Duodenal mucosa (tissue), 2 donors: ENCODE data around the gene ISOC1.

Experiments
- H3K27ac ChIP-seq: one replicate; pipeline ENCODE4 v1.7.0; 2013; ENCODE audit warnings: low read depth, low read length
- H3K27me3 ChIP-seq, 2 donors: one replicate each; pipeline ENCODE4 v1.7.0; 2013; ENCODE audit warnings: low read length in 2 of 2, control low read depth in 1 of 2; ENCODE audit not compliant: insufficient read depth in 2 of 2, control insufficient read depth in 1 of 2
- H3K36me3 ChIP-seq, 2 donors: one replicate each; pipeline ENCODE4 v1.7.0; 2013; ENCODE audit warnings: low read length in 2 of 2, control low read depth in 1 of 2; ENCODE audit not compliant: insufficient read depth in 2 of 2, control insufficient read depth in 1 of 2
- H3K4me1 ChIP-seq, 2 donors: one replicate each; pipeline ENCODE4 v1.7.0; 2013; ENCODE audit warnings: low read length in 2 of 2, control low read depth in 1 of 2; ENCODE audit not compliant: insufficient read depth in 2 of 2, control insufficient read depth in 1 of 2
- H3K4me3 ChIP-seq, 2 donors: one replicate each; pipeline ENCODE4 v1.7.0; 2013; ENCODE audit warnings: low read length in 2 of 2, low read depth in 1 of 2
- H3K9ac ChIP-seq, 2 donors: one replicate each; pipeline ENCODE4 v1.7.0; 2013; ENCODE audit warnings: low read length in 2 of 2, low read depth in 1 of 2
- H3K9me3 ChIP-seq, 2 donors: one replicate each; pipeline ENCODE4 v1.7.0; 2013; ENCODE audit warnings: low read length in 2 of 2, control low read depth in 1 of 2; ENCODE audit not compliant: control insufficient read depth in 1 of 2

Gene ISOC1

GRCh38 chr5:129094924-129095899 lies 663 bp downstream of the ISOC1 start:
- peak overlapping the region; percentile 73 for H3K27ac ChIP-seq
- peak overlapping the region; percentile 84 to 99 for H3K9ac ChIP-seq
- H3K27me3 ChIP-seq, result peaks cover 0 to 3% of the 10 kb centered on the region in 2 donors
- H3K36me3 ChIP-seq, result no peaks in the 10 kb centered on the region
- H3K4me3 ChIP-seq, result peak overlapping the region; percentile 94 to 99
- no peaks in the 10 kb centered on the region for H3K9me3 ChIP-seq
- peaks cover 32 to 34% of the 10 kb centered on the region in 2 donors for H3K4me1 ChIP-seq

- Histone ChIP-seq H3K36me3 (no peaks in the 10 kb centered on the region), H3K4me3 (peak overlapping the region; percentile 48 to 99), H3K9me3 (no peaks in the 10 kb centered on the region), H3K9ac (no peak overlapping the region), H3K27me3 (peaks cover 0 to under 1% of the 10 kb centered on the region in 2 donors), H3K27ac (no peak overlapping the region), H3K4me1 (peaks cover 32 to 34% of the 10 kb centered on the region in 2 donors)
These were observed 1.9 kb downstream of the ISOC1 start for GRCh38 chr5:129096382-129096991.

GRCh38 chr5:129097498-129098296 lies 3.1 kb downstream of the ISOC1 start:
- H3K9ac ChIP-seq, result no peak overlapping the region
- no peak overlapping the region for H3K27ac ChIP-seq

GRCh38 chr5:129098488-129099183 lies 4.1 kb downstream of the ISOC1 start:
- H3K9ac ChIP-seq, result no peak overlapping the region
- no peaks in the 10 kb centered on the region for H3K9me3 ChIP-seq
- no peaks in the 10 kb centered on the region for H3K36me3 ChIP-seq
- peaks cover 32 to 33% of the 10 kb centered on the region in 2 donors for H3K4me1 ChIP-seq
- H3K27ac ChIP-seq, result no peak overlapping the region
- H3K27me3 ChIP-seq, result no peaks in the 10 kb centered on the region
- H3K4me3 ChIP-seq, result no peak overlapping the region

More at GRCh38 chr5:129097498-129098296, 3.1 kb downstream of the ISOC1 start:
- Histone ChIP-seq H3K4me3 (no peak overlapping the region), H3K36me3 (no peaks in the 10 kb centered on the region), H3K27me3 (no peaks in the 10 kb centered on the region), H3K4me1 (peaks cover 32 to 34% of the 10 kb centered on the region in 2 donors), H3K9me3 (no peaks in the 10 kb centered on the region)

GRCh38 chr5:129099184-129099569 lies 4.6 kb downstream of the ISOC1 start:
- peaks cover 28% of the 10 kb centered on the region in 2 donors for H3K4me1 ChIP-seq
- H3K36me3 ChIP-seq, result no peaks in the 10 kb centered on the region
- H3K9ac ChIP-seq, result no peak overlapping the region
- no peak overlapping the region for H3K27ac ChIP-seq
- no peaks in the 10 kb centered on the region for H3K27me3 ChIP-seq
- H3K9me3 ChIP-seq, result no peaks in the 10 kb centered on the region
- no peak overlapping the region for H3K4me3 ChIP-seq

- Histone ChIP-seq H3K4me1 (peaks cover 12 to 21% of the 10 kb centered on the region in 2 donors), H3K27ac (no peak overlapping the region)
These were observed 7.2 kb downstream of the ISOC1 start for GRCh38 chr5:129101794-129102193.

GRCh38 chr5:129103397-129103796 lies 8.8 kb downstream of the ISOC1 start:
- Histone ChIP-seq H3K9me3 (no peaks in the 10 kb centered on the region), H3K4me3 (no peak overlapping the region), H3K27me3 (no peaks in the 10 kb centered on the region), H3K27ac (no peak overlapping the region), H3K36me3 (peaks cover 4 to 14% of the 10 kb centered on the region in 2 donors), H3K4me1 (peaks cover 8 to 10% of the 10 kb centered on the region in 2 donors), H3K9ac (no peak overlapping the region)

More at GRCh38 chr5:129101794-129102193, 7.2 kb downstream of the ISOC1 start:
- Histone ChIP-seq H3K36me3 (peaks cover 4% of the 10 kb centered on the region in 2 donors), H3K4me3 (no peak overlapping the region), H3K9ac (no peak overlapping the region), H3K9me3 (no peaks in the 10 kb centered on the region), H3K27me3 (no peaks in the 10 kb centered on the region)

- Histone ChIP-seq H3K36me3 (peaks cover 4 to 14% of the 10 kb centered on the region in 2 donors), H3K4me3 (no peak overlapping the region), H3K27me3 (no peaks in the 10 kb centered on the region), H3K9ac (no peak overlapping the region), H3K9me3 (no peaks in the 10 kb centered on the region), H3K27ac (no peak overlapping the region), H3K4me1 (no peaks in the 10 kb centered on the region)
These were observed 10.4 kb downstream of the ISOC1 start for GRCh38 chr5:129104915-129105455.

- no peak overlapping the region for H3K9ac ChIP-seq
- H3K4me3 ChIP-seq, result no peak overlapping the region
- H3K9me3 ChIP-seq, result no peaks in the 10 kb centered on the region
- no peaks in the 10 kb centered on the region for H3K4me1 ChIP-seq
- no peaks in the 10 kb centered on the region for H3K27me3 ChIP-seq
- no peak overlapping the region for H3K27ac ChIP-seq
- peaks cover 8 to 19% of the 10 kb centered on the region in 2 donors for H3K36me3 ChIP-seq
These were observed 13.1 kb downstream of the ISOC1 start for GRCh38 chr5:129107637-129108036.
